Hair follicle dermal papilla cell (primary cell): Measurements from ENCODE around the gene EVA1A. TPM values are rescaled to one million over a fixed set of nuclear protein-coding genes. Genes with fewer than 3 reads are reported as not detected.

Source experiments
- small RNA-seq: library from RNA; depleted of rRNA; stranded (forward); fragments of <200 nt; gene quantifications from one replicate; pipeline ENCODE3, GENCODE V24; 2012
- total RNA-seq: library from RNA; depleted of rRNA; stranded (reverse); fragments of >200 nt; gene quantifications from 2 replicates; pipeline ENCODE4 v1.2.3, GENCODE V29; 2012

Gene EVA1A, protein sequence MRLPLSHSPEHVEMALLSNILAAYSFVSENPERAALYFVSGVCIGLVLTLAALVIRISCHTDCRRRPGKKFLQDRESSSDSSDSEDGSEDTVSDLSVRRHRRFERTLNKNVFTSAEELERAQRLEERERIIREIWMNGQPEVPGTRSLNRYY
- total RNA-seq: 31.2 and 32.1 TPM in 2 replicates

DNA sequence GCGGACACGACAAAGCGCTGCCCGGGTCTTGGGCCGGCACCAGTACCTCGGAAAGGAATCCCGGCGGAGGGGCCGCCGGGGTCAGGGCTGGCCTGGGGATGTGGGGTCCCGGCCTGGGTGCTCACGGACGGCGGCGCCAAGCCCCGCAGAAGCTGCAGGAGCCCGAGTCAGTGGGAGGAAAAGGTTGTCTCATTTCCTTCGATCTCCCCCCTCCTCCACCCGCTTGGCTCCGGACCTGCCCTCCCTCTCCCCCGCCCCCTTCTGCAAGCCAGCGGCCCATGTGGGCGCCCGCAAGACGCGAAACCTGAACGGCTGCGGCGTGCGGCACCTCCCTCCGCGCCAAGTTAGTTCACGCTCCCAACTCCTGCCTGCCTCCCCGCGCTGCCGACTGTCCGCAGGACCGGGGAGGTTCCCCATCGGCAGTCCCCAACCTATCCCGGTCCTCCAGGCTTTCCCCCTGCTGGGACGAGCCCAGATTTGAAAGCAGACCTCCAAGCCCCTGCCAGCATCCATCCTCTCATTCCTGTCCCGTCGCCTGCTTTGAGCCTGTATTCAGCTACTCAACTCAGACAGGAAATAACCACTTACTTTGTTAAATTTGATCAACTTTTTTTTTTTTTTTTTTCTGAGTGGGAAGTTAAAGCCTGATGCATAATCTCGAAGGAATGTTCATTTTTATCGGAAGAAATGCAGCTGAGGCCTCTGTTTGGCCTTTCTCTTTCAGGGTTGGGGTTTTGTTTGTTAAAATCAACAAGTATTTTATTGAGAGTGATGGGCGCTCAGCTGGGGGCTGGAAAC is at the start of gene EVA1A:
Gene EVA1A, minus strand, starts transcription at position 172 of the 798 bp plus-strand sequence. CDS start 42,799 bp downstream, outside the sequence.

Small RNA genes within 50 kb of the gene (small RNA-seq; reads per million reads assigned to genes)
- not detected for gene RF01233

Other genes with a start within 250 kb of the EVA1A start
- gene MRPL19, start 85.8 kb upstream of the EVA1A start, total RNA-seq: 26.4 and 31.3 TPM in 2 replicates
- gene GCFC2, start 150.0 kb upstream of the EVA1A start, total RNA-seq: 11.8 and 17.2 TPM in 2 replicates